NCI-H1092 (cell line): ENCODE results near the gene PCA3.
"Not testable (repeated sequence)": the region's sequence is repeated elsewhere in the genome, so short reads cannot be mapped to it uniquely, and the experiment has no call there.

Experiments
- DNase-seq: peaks from one replicate; lab custom pipeline; 2025; lab: John Stamatoyannopoulos, UW

PCA3 gene

GRCh38 chr9:76764138-76764537 lies at the start of gene PCA3:
TSS of gene PCA3 (plus strand) at chr9:76764438.
- no peak for DNase-seq

- no peak for DNase-seq
Observed at GRCh38 chr9:76716085-76716672, 48.1 kb upstream of the PCA3 start.

GRCh38 chr9:76717176-76717575 lies 47.1 kb upstream of the PCA3 start:
- peak; percentile 33 for DNase-seq

- DNase-seq, result no peak
Observed at GRCh38 chr9:76717613-76718012, 46.6 kb upstream of the PCA3 start.

GRCh38 chr9:76718166-76718565 lies 46.1 kb upstream of the PCA3 start:
- DNase-seq, result no peak

- DNase-seq, result no peak
Observed at GRCh38 chr9:76720245-76720644, 44.0 kb upstream of the PCA3 start.

- peak; percentile 58 for DNase-seq
Observed at GRCh38 chr9:76725011-76725546, 39.2 kb upstream of the PCA3 start.

GRCh38 chr9:76725885-76726284 lies 38.4 kb upstream of the PCA3 start:
- DNase-seq, result no peak

- DNase-seq, result no peak
Observed at GRCh38 chr9:76729116-76729515, 35.1 kb upstream of the PCA3 start.

- peak; percentile 86 for DNase-seq
Observed at GRCh38 chr9:76729980-76730737, 34.1 kb upstream of the PCA3 start.

GRCh38 chr9:76730801-76731200 lies 33.4 kb upstream of the PCA3 start:
- DNase-seq, result no peak

- DNase-seq, result no peak
Observed at GRCh38 chr9:76732341-76732958, 31.8 kb upstream of the PCA3 start.

GRCh38 chr9:76733096-76733495 lies 31.1 kb upstream of the PCA3 start:
- no peak for DNase-seq

- DNase-seq, result no peak
Observed at GRCh38 chr9:76734716-76735115, 29.5 kb upstream of the PCA3 start.

GRCh38 chr9:76737154-76737902 lies 26.9 kb upstream of the PCA3 start:
- DNase-seq, result no peak

- DNase-seq, result no peak
Observed at GRCh38 chr9:76738402-76738801, 25.8 kb upstream of the PCA3 start.

GRCh38 chr9:76741524-76741923 lies 22.7 kb upstream of the PCA3 start:
- no peak for DNase-seq

- DNase-seq, result not testable (repeated sequence)
Observed at GRCh38 chr9:76742890-76743289, 21.3 kb upstream of the PCA3 start.

- no peak for DNase-seq
Observed at GRCh38 chr9:76743931-76744330, 20.3 kb upstream of the PCA3 start.

GRCh38 chr9:76744336-76744735 lies 19.9 kb upstream of the PCA3 start:
- DNase-seq, result no peak

- no peak for DNase-seq
Observed at GRCh38 chr9:76751001-76751400, 13.2 kb upstream of the PCA3 start.

- peak; percentile 66 for DNase-seq
Observed at GRCh38 chr9:76756268-76756640, 8.0 kb upstream of the PCA3 start.
